Effector CD8-positive, alpha-beta T cell (primary cell): ENCODE data around the gene ADCY6.

Experiments used
- DNase-seq: peaks from one replicate; lab custom pipeline; 2025; lab: John Stamatoyannopoulos, UW

Gene ADCY6

GRCh38 chr12:48783432-48783831, 5.5 kb downstream of the ADCY6 start:
- DNase-seq: no peak

GRCh38 chr12:48782457-48783395, 6.2 kb downstream of the ADCY6 start:
- DNase-seq: no peak

- DNase-seq: no peak
Observed at GRCh38 chr12:48781750-48782456, 7.0 kb downstream of the ADCY6 start.

GRCh38 chr12:48780381-48781025, 8.4 kb downstream of the ADCY6 start:
- DNase-seq: no peak

- no peak for DNase-seq
Observed at GRCh38 chr12:48779869-48780268, 9.0 kb downstream of the ADCY6 start.

GRCh38 chr12:48777501-48778400, 11.1 kb downstream of the ADCY6 start:
- DNase-seq: no peak

GRCh38 chr12:48776956-48777355, 11.9 kb downstream of the ADCY6 start:
- no peak for DNase-seq

GRCh38 chr12:48775991-48776649, 12.8 kb downstream of the ADCY6 start:
- DNase-seq: no peak

- DNase-seq: no peak
Observed at GRCh38 chr12:48775299-48775698, 13.6 kb downstream of the ADCY6 start.

- no peak for DNase-seq
Observed at GRCh38 chr12:48774516-48774915, 14.4 kb downstream of the ADCY6 start.

GRCh38 chr12:48773686-48774085, 15.2 kb downstream of the ADCY6 start:
- no peak for DNase-seq

- DNase-seq: no peak
Observed at GRCh38 chr12:48771588-48772112, 17.2 kb downstream of the ADCY6 start.

- DNase-seq: no peak
Observed at GRCh38 chr12:48770756-48771155, 18.1 kb downstream of the ADCY6 start.

GRCh38 chr12:48768736-48769135, 20.2 kb downstream of the ADCY6 start:
- no peak for DNase-seq

GRCh38 chr12:48768147-48768546, 20.7 kb downstream of the ADCY6 start:
- no peak for DNase-seq

GRCh38 chr12:48767521-48767920, 21.4 kb downstream of the ADCY6 start:
- DNase-seq: no peak

- DNase-seq: no peak
Observed at GRCh38 chr12:48767047-48767446, 21.8 kb downstream of the ADCY6 start.

GRCh38 chr12:48765753-48766162, 23.1 kb downstream of the ADCY6 start:
- DNase-seq: no peak

GRCh38 chr12:48764521-48764920, 24.4 kb downstream of the ADCY6 start:
- no peak for DNase-seq

GRCh38 chr12:48758737-48759136, 30.2 kb downstream of the ADCY6 start:
- no peak for DNase-seq

GRCh38 chr12:48758186-48758585, 30.7 kb downstream of the ADCY6 start:
- no peak for DNase-seq
